Esophagus muscularis mucosa (tissue), 4 donors: ENCODE measurements around the gene GATA6. TPM values are rescaled to one million over a fixed set of nuclear protein-coding genes. Genes with fewer than 3 reads are reported as not detected.

Source experiments
- DNase-seq: peaks from one replicate; pipeline ENCODE4 v3.0.0-alpha.2; 2017; ENCODE audit errors: extremely low spot score
- H3K27ac ChIP-seq, 4 donors: fragments of 200-600 bp; sonication (generic); replicated peaks in 1 of 4; 1 replicate in 3 of 4; 2 replicates in 1 of 4; pipeline ENCODE4 v1.5.1; 2016 to 2019; ENCODE audit warnings: mild to moderate bottlenecking in 1 of 4
- H3K27me3 ChIP-seq, 4 donors: fragments of 200-600 bp; sonication (generic); one replicate each; pipeline versions ENCODE4 v1.5.1 to v1.6.0; 2016 to 2019
- H3K36me3 ChIP-seq, 4 donors: fragments of 200-600 bp; sonication (generic); one replicate each; pipeline ENCODE4 v1.5.1; 2016 to 2019
- H3K4me1 ChIP-seq, 4 donors: fragments of 200-600 bp; sonication (generic); one replicate each; pipeline ENCODE4 v1.5.1; 2016 to 2019
- H3K4me3 ChIP-seq, 4 donors: fragments of 200-600 bp; sonication (generic); 1 replicate in 2 of 4; 2 replicates in 2 of 4; pipeline ENCODE4 v1.5.1; 2016 to 2019; ENCODE audit warnings: mild to moderate bottlenecking in 4 of 4, moderate library complexity in 1 of 4
- H3K9me3 ChIP-seq, 4 donors: fragments of 200-600 bp; sonication (generic); 1 replicate in 3 of 4; 2 replicates in 1 of 4; pipeline ENCODE4 v1.5.1; 2016 to 2019
- EP300 ChIP-seq: sonication (generic); formaldehyde crosslinking; IDR thresholded peaks from one replicate; pipeline ENCODE4 v1.6.1; 2017; ENCODE audit warnings: antibody characterized with exemption
- POLR2A ChIP-seq: fragments of 450-650 bp; IDR thresholded peaks from one replicate; pipeline ENCODE4 v1.6.1; 2017; ENCODE audit warnings: antibody characterized with exemption, moderate library complexity, mild to moderate bottlenecking, low read depth
- POLR2AphosphoS5 ChIP-seq, 2 donors: sonication (generic); formaldehyde crosslinking; IDR thresholded peaks; one replicate each; pipeline ENCODE4 v1.6.1; 2017; ENCODE audit warnings: antibody characterized with exemption in 2 of 2
- WGBS: methylation state at CpG from one replicate; pipeline ENCODE4 v1.1.5; 2018; 5-methylcytosine and 5-hydroxymethylcytosine counted together
- intact Hi-C: fragments of 100-400 bp; cut with DNase I; formaldehyde crosslinking; loops from one replicate; pipeline ENCODE4 v1.15.1; 2023
- total RNA-seq, 4 donors: library from RNA; depleted of rRNA; stranded (reverse); fragments of >200 nt; gene quantifications; one replicate each; pipeline versions ENCODE4 v1.1.0 to v1.2.1, GENCODE V29; 2016
- TF ChIP-seq, protein P1 (sequence below), 3 experiments: fragments of 200-600 bp in 2 of 3; fragments of 450-650 bp in 1 of 3; sonication (generic) in 2 of 3; IDR thresholded peaks; one replicate each; pipeline ENCODE4 v1.5.1; 2017 to 2019; ENCODE audit warnings: antibody characterized with exemption in 3 of 3, mild to moderate bottlenecking in 2 of 3, moderate library complexity in 1 of 3

GATA6 gene
- total RNA-seq, 4 donors from 2014 or later, result 6.6 to 35.5 (median 12.5) TPM

DNA sequence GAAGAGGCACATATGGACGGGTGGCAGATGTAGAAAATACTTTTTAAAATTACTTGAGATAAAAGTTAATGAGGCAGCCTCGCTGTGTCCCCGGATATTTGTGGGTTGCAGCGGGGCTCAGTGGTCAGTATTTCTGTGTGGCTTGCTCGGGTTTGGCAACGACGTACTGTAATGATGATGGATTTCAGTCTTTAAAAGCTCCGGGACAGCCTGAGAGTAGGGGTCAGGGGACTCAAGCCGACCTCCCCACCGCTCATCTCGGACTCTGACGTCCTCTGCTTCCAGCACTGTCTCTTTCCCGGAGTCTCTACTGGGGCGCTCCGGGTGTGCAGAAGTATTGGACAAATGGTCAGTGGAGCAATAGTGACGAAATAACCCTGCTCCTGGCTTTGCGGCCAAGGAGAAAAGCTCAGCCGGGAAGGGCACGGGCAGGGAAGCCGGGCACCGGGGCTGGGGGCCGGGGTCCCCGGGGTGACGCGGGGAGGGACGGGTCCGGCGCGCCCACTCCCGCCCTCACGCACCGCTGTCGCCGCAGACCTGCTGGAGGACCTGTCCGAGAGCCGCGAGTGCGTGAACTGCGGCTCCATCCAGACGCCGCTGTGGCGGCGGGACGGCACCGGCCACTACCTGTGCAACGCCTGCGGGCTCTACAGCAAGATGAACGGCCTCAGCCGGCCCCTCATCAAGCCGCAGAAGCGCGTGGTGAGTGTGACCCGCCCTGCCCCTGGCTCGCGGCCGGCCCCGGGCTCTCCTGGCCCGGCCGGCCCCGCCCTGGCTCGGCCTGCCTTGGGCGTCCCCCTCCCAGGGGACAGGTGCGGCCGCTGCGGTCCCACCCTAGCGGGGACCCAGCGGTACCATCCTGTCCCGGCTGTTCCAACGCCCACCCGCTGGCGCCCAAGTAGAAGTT is 7.3 kb downstream of the GATA6 start:
- 63% methylated on average over 54 of the region's 71 CpGs for WGBS
- peaks cover 4 to 30% (median 27%) of the 10 kb centered on the region in 4 donors for H3K4me1 ChIP-seq
- intact Hi-C loops, result loop anchor here (10.0 kb wide), 2 partner anchors 98 to 538 kb away; no protein-coding TSS in a partner anchor
- H3K4me3 ChIP-seq, result peak overlapping the region in 2 of 4 donors; percentile 10 to 13
- peaks cover 0 to 40% (median 10%) of the 10 kb centered on the region in 4 donors for H3K36me3 ChIP-seq
- H3K27ac ChIP-seq, result no peak overlapping the region
- no peak for DNase-seq
- H3K27me3 ChIP-seq, result peaks cover 0 to 52% (median 2%) of the 10 kb centered on the region in 4 donors
- TF ChIP-seq POLR2AphosphoS5 (IDR thresholded peaks at IDR 0.05), result no peak
- TF ChIP-seq EP300, result no peak
- TF ChIP-seq POLR2A, result no peak
- TF ChIP-seq, protein P1, sequence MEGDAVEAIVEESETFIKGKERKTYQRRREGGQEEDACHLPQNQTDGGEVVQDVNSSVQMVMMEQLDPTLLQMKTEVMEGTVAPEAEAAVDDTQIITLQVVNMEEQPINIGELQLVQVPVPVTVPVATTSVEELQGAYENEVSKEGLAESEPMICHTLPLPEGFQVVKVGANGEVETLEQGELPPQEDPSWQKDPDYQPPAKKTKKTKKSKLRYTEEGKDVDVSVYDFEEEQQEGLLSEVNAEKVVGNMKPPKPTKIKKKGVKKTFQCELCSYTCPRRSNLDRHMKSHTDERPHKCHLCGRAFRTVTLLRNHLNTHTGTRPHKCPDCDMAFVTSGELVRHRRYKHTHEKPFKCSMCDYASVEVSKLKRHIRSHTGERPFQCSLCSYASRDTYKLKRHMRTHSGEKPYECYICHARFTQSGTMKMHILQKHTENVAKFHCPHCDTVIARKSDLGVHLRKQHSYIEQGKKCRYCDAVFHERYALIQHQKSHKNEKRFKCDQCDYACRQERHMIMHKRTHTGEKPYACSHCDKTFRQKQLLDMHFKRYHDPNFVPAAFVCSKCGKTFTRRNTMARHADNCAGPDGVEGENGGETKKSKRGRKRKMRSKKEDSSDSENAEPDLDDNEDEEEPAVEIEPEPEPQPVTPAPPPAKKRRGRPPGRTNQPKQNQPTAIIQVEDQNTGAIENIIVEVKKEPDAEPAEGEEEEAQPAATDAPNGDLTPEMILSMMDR (IDR thresholded peaks at IDR 0.05), result no peak
- no peaks in the 10 kb centered on the region for H3K9me3 ChIP-seq

DNA sequence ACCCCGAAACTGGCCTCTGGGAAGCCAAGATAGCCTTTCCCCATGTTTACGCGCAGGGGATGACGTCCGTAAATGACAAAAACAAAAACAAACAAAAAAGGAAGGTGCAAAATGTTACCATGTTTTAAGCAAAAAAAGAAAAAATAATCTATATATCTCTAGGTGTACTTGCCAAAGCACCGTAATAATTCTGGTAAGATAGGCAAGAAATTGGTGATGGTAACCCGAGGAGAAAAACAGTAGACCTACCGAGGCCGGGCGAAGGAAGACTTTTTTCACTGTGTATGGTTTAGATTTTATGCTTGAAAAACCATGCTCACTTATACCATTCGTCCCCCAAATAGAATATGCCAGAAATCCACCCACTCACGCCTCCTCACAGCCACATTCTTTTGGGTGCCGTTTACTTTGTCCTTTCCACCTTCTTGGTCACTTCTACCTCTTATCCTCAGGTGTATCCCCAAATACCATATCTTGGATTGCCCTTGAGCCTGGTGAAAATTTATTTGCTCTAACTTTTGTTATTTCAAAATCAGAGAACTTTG is 8.0 kb downstream of the GATA6 start:
- Histone ChIP-seq H3K4me3 (no peak overlapping the region), H3K4me1 (peaks cover 4 to 28% (median 21%) of the 10 kb centered on the region in 4 donors), H3K27ac (no peak overlapping the region), H3K36me3 (peaks cover 0 to 42% (median 12%) of the 10 kb centered on the region in 4 donors), H3K9me3 (no peaks in the 10 kb centered on the region), H3K27me3 (peaks cover 0 to 44% (median 2%) of the 10 kb centered on the region in 4 donors)
- TF ChIP-seq POLR2AphosphoS5 (IDR thresholded peaks at IDR 0.05) (no peak), POLR2A (no peak), EP300 (no peak)
- TF ChIP-seq, protein P1 (IDR thresholded peaks at IDR 0.05), result no peak
- WGBS, result 81% methylated on average over 13 of the region's 13 CpGs
- intact Hi-C loops, result loop anchor here (10.0 kb wide), 2 partner anchors 97 to 537 kb away; no protein-coding TSS in a partner anchor
- peak; percentile 74 for DNase-seq

DNA sequence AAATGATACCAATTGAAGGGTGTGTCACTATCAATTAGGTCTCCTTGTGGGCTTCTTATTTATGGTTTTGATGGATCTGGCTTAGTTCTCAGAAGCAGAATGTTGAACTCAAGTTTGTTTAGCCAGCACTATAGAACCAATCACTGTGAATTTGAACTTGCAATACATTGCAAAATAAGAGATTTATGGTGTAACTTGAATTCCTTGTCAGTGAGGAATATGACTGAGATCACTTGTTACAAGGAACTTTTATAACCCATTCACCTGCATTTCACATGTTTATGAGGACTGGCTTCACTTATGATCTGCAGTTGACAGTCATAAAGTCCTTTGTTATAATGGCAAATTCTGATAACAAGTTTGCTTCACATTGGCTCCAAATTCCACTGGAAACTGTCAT is 9.8 kb downstream of the GATA6 start:
- H3K27ac ChIP-seq, result no peak overlapping the region

DNA sequence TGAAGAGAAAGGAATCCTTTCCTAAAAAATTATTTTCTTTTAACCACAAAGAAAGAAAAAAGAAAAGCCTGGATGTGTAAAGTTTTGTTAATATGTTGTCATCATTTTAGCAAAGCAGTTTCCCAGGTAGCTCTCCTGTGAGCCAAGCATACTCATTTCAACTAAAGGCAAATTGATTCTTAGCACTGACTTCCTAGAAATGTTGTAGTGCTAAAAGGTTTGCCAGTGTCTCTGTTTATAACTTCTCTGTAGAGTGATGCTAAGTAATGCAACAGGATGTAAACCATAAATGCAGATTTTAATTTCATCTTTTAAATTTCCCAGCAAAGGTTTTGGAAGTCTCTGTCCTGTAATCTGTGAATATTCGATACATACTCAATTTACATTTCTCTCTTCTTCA is 10.2 kb downstream of the GATA6 start:
- 100% methylated on average over 1 of the region's 1 CpG for WGBS
- no peaks in the 10 kb centered on the region for H3K9me3 ChIP-seq
- H3K4me1 ChIP-seq, result peaks cover 9 to 14% (median 12%) of the 10 kb centered on the region in 4 donors
- TF ChIP-seq, protein P1 (IDR thresholded peaks at IDR 0.05), result no peak
- TF ChIP-seq EP300 (no peak), POLR2AphosphoS5 (IDR thresholded peaks at IDR 0.05) (no peak), POLR2A (no peak)
- peaks cover 0 to 62% (median 23%) of the 10 kb centered on the region in 4 donors for H3K36me3 ChIP-seq
- H3K27ac ChIP-seq, result no peak overlapping the region
- H3K27me3 ChIP-seq, result peaks cover 0 to 28% (median 0%) of the 10 kb centered on the region in 4 donors
- DNase-seq, result no peak
- intact Hi-C loops, result loop anchor here (10.0 kb wide), 2 partner anchors 95 to 535 kb away; no protein-coding TSS in a partner anchor
- H3K4me3 ChIP-seq, result no peak overlapping the region

More for the DNA sequence above, 9.8 kb downstream of the GATA6 start:
- no peak overlapping the region for H3K4me3 ChIP-seq
- peaks cover 0 to 58% (median 18%) of the 10 kb centered on the region in 4 donors for H3K36me3 ChIP-seq
- peak; percentile 5 for DNase-seq
- H3K27me3 ChIP-seq, result peaks cover 0 to 28% (median 0%) of the 10 kb centered on the region in 4 donors
- TF ChIP-seq, protein P1 (IDR thresholded peaks at IDR 0.05), result no peak
- TF ChIP-seq POLR2A, result no peak
- no peak for TF ChIP-seq EP300
- TF ChIP-seq POLR2AphosphoS5 (IDR thresholded peaks at IDR 0.05), result no peak
- H3K4me1 ChIP-seq, result peaks cover 7 to 14% (median 12%) of the 10 kb centered on the region in 4 donors
- intact Hi-C loops, result loop anchor here (10.0 kb wide), 2 partner anchors 96 to 536 kb away; no protein-coding TSS in a partner anchor
- no peaks in the 10 kb centered on the region for H3K9me3 ChIP-seq
